Coronary artery (tissue), 2 donors: ENCODE data around the gene IFNG.
"Not testable (repeated sequence)": the region's sequence is repeated elsewhere in the genome, so short reads cannot be mapped to it uniquely, and the experiment has no call there.

Source experiments
- DNase-seq: peaks from one replicate; pipeline ENCODE4 v3.0.0-alpha.2; 2017; ENCODE audit warnings: low spot score
- H3K27ac ChIP-seq, 2 donors: fragments of 200-600 bp; sonication (generic); one replicate each; pipeline ENCODE4 v1.5.1; 2016 to 2019
- H3K4me3 ChIP-seq: fragments of 200-600 bp; sonication (generic); 2 replicates; pipeline ENCODE4 v1.5.1; 2016; ENCODE audit warnings: mild to moderate bottlenecking, moderate library complexity
- CTCF ChIP-seq: fragments of 200-600 bp; sonication (generic); IDR thresholded peaks from one replicate; pipeline ENCODE4 v1.5.1; 2019; ENCODE audit warnings: antibody characterized with exemption

Gene IFNG

GRCh38 chr12:68159681-68160304, at the start of gene IFNG:
TSS of gene IFNG (minus strand) at chr12:68159740. CDS start at chr12:68159615, 125 bp downstream.
- H3K27ac ChIP-seq, result no peak within 1 kb of the TSS
- no peak for TF ChIP-seq CTCF
- DNase-seq, result no peak

GRCh38 chr12:68209048-68209728, 49.6 kb upstream of the IFNG start:
- H3K4me3 ChIP-seq, H3K27ac ChIP-seq, DNase-seq: not testable (repeated sequence)

More at GRCh38 chr12:68159681-68160304, at the start of gene IFNG:
- no peak within 1 kb of the TSS for H3K4me3 ChIP-seq

- DNase-seq, result no peak
Measured at GRCh38 chr12:68207276-68207675, 47.7 kb upstream of the IFNG start.

GRCh38 chr12:68206446-68206845, 46.9 kb upstream of the IFNG start:
- DNase-seq, result no peak
- H3K4me3 ChIP-seq, result no peak overlapping the region
- no peak for TF ChIP-seq CTCF
- H3K27ac ChIP-seq, result no peak overlapping the region

More at GRCh38 chr12:68207276-68207675, 47.7 kb upstream of the IFNG start:
- Histone ChIP-seq H3K27ac (no peak overlapping the region), H3K4me3 (no peak overlapping the region)
- TF ChIP-seq CTCF, result no peak

GRCh38 chr12:68203460-68203875, 43.9 kb upstream of the IFNG start:
- no peak for DNase-seq
- TF ChIP-seq CTCF, result no peak
- no peak overlapping the region for H3K4me3 ChIP-seq
- H3K27ac ChIP-seq, result no peak overlapping the region

GRCh38 chr12:68200854-68201253, 41.3 kb upstream of the IFNG start:
- DNase-seq, result no peak
- no peak overlapping the region for H3K4me3 ChIP-seq
- TF ChIP-seq CTCF, result no peak
- no peak overlapping the region for H3K27ac ChIP-seq

- no peak for DNase-seq
- TF ChIP-seq CTCF, result no peak
- H3K4me3 ChIP-seq, result no peak overlapping the region
- no peak overlapping the region for H3K27ac ChIP-seq
Measured at GRCh38 chr12:68199127-68199526, 39.6 kb upstream of the IFNG start.
